GM23338 (cell line): ENCODE measurements around the gene OR13C9. TPM values are rescaled to one million over a fixed set of nuclear protein-coding genes. Genes with fewer than 3 reads are reported as not detected.

Source experiments
- ATAC-seq: fragments of 200-7000 bp; cut with Tn5 transposase; 3 replicates; pipeline ENCODE4 v1.9.1; 2020
- DNase-seq: peaks from one replicate; pipeline ENCODE4 v3.0.0-alpha.2; 2015; ENCODE audit warnings: low spot score
- H2AFZ ChIP-seq: fragments of 200-600 bp; sonication (generic); 2 replicates; pipeline ENCODE4 v1.8.0; 2016; ENCODE audit warnings: antibody characterized with exemption, mild to moderate bottlenecking, moderate library complexity
- H3F3A ChIP-seq: fragments of 200-600 bp; sonication (generic); replicated peaks from 2 replicates; pipeline ENCODE4 v1.8.0; 2017; ENCODE audit warnings: antibody characterized with exemption, mixed run types, low read depth
- H3K27ac ChIP-seq: fragments of 200-600 bp; sonication (generic); 2 replicates; pipeline ENCODE4 v1.6.1; 2016; ENCODE audit warnings: low read depth
- H3K27me3 ChIP-seq: fragments of 200-600 bp; sonication (generic); 2 replicates; pipeline ENCODE4 v1.8.0; 2016; ENCODE audit warnings: mild to moderate bottlenecking, mixed run types, moderate library complexity; ENCODE audit not compliant: insufficient read depth
- H3K36me3 ChIP-seq: fragments of 200-600 bp; sonication (generic); 2 replicates; pipeline ENCODE4 v1.8.0; 2016; ENCODE audit warnings: mild to moderate bottlenecking; ENCODE audit not compliant: insufficient read depth
- H3K4me1 ChIP-seq: fragments of 200-600 bp; sonication (generic); 2 replicates; pipeline ENCODE4 v1.8.0; 2016; ENCODE audit warnings: mild to moderate bottlenecking, moderate library complexity; ENCODE audit not compliant: insufficient read depth
- H3K4me2 ChIP-seq: fragments of 200-600 bp; sonication (generic); 2 replicates; pipeline ENCODE4 v1.7.1; 2017; ENCODE audit warnings: mixed run types
- H3K4me3 ChIP-seq: fragments of 200-600 bp; sonication (generic); 2 replicates; pipeline ENCODE4 v1.6.1; 2016; ENCODE audit warnings: mixed run types
- H3K79me2 ChIP-seq: fragments of 200-600 bp; sonication (generic); replicated peaks from 2 replicates; pipeline ENCODE4 v1.8.0; 2017; ENCODE audit warnings: mild to moderate bottlenecking; ENCODE audit not compliant: insufficient read depth
- H3K9me2 ChIP-seq: fragments of 200-600 bp; sonication (generic); 2 replicates; pipeline ENCODE4 v1.8.0; 2017; ENCODE audit not compliant: insufficient read depth
- H4K20me1 ChIP-seq: fragments of 200-600 bp; sonication (generic); replicated peaks from 2 replicates; pipeline ENCODE4 v1.8.0; 2017; ENCODE audit warnings: mild to moderate bottlenecking; ENCODE audit not compliant: insufficient read depth
- H3K27ac Mint-ChIP-seq: 2 replicates; pipeline ENCODE4 v1.8.0; 2020; ENCODE audit warnings: inconsistent platforms, mild to moderate bottlenecking, moderate library complexity, mixed read lengths
- H3K27me3 Mint-ChIP-seq: 3 replicates; pipeline ENCODE4 v1.8.0; 2022; ENCODE audit warnings: low read depth, mild to moderate bottlenecking, moderate library complexity, mixed read lengths, inconsistent platforms; ENCODE audit not compliant: insufficient read depth, poor library complexity
- H3K36me3 Mint-ChIP-seq: 3 replicates; pipeline ENCODE4 v1.8.0; 2021; ENCODE audit warnings: low read depth, mild to moderate bottlenecking, inconsistent platforms, moderate library complexity, mixed read lengths
- H3K4me1 Mint-ChIP-seq: 3 replicates; pipeline ENCODE4 v1.8.0; 2020; ENCODE audit warnings: mild to moderate bottlenecking, inconsistent platforms, mixed read lengths
- H3K4me3 Mint-ChIP-seq: 3 replicates; pipeline ENCODE4 v1.8.0; 2021; ENCODE audit warnings: moderate library complexity, mild to moderate bottlenecking, inconsistent platforms, mixed read lengths
- H3K9me3 Mint-ChIP-seq: 3 replicates; pipeline ENCODE4 v1.8.0; 2020; ENCODE audit warnings: moderate library complexity, mild to moderate bottlenecking, inconsistent platforms, mixed read lengths
- CREB1 ChIP-seq: fragments of 250-450 bp; sonication (Bioruptor Pico); IDR thresholded peaks from 2 replicates; pipeline ENCODE4 v1.5.0; 2020; ENCODE audit warnings: low read depth, mild to moderate bottlenecking, moderate library complexity
- EZH2 ChIP-seq: fragments of 200-600 bp; sonication (generic); IDR thresholded peaks from one replicate; pipeline ENCODE4 v1.8.0; 2017; ENCODE audit warnings: antibody characterized with exemption, mild to moderate bottlenecking, low read depth; ENCODE audit not compliant: unreplicated experiment
- EZH2phosphoT487 ChIP-seq: fragments of 200-600 bp; sonication (generic); IDR thresholded peaks from one replicate; pipeline ENCODE4 v1.8.1; 2018; ENCODE audit warnings: antibody characterized with exemption; ENCODE audit not compliant: unreplicated experiment
- JUNB ChIP-seq: IDR thresholded peaks from one replicate; pipeline ENCODE4 v1.6.1; 2016; ENCODE audit warnings: antibody characterized with exemption; ENCODE audit not compliant: unreplicated experiment
- NANOG ChIP-seq: IDR thresholded peaks from 2 replicates; pipeline ENCODE4 v1.6.1; 2016; ENCODE audit warnings: antibody characterized with exemption, borderline replicate concordance
- POLR2AphosphoS5 ChIP-seq: IDR thresholded peaks from 2 replicates; pipeline ENCODE4 v1.6.1; 2016; ENCODE audit warnings: antibody characterized with exemption, low read depth
- STAT1 ChIP-seq: IDR thresholded peaks from one replicate; pipeline ENCODE4 v1.6.1; 2016; ENCODE audit warnings: antibody characterized with exemption; ENCODE audit not compliant: unreplicated experiment
- ZNF114 ChIP-seq: fragments of 250-450 bp; sonication (Bioruptor Pico); IDR thresholded peaks from 2 replicates; pipeline ENCODE4 v1.5.0; 2020; ENCODE audit warnings: mild to moderate bottlenecking, moderate library complexity
- ZNF331 ChIP-seq: fragments of 250-450 bp; sonication (Bioruptor Pico); IDR thresholded peaks from 2 replicates; pipeline ENCODE4 v1.5.0; 2020; ENCODE audit warnings: low read depth, mild to moderate bottlenecking, moderate library complexity
- polyA plus RNA-seq: library from polyadenylated mRNA; unstranded; fragments of >200 nt; fragmentation: Nextera tagmentation; extraction: Ambion mirVana; gene quantifications from 2 replicates; pipeline ENCODE4 v1.2.1, GENCODE V29; 2016
- total RNA-seq: library from RNA; depleted of rRNA; stranded (reverse); fragments of >200 nt; shearing (Covaris generic); gene quantifications from 2 replicates; pipeline ENCODE4 v1.2.3, GENCODE V29; 2014
- TF ChIP-seq, protein P1 (sequence below): IDR thresholded peaks from one replicate; pipeline ENCODE4 v1.6.1; 2018; ENCODE audit warnings: antibody characterized with exemption; ENCODE audit not compliant: unreplicated experiment
- TF ChIP-seq, protein P2 (sequence below): fragments of 250-450 bp; sonication (Bioruptor Pico); IDR thresholded peaks from 2 replicates; pipeline ENCODE4 v1.5.0; 2020; ENCODE audit warnings: mild to moderate bottlenecking, moderate library complexity
- TF ChIP-seq, protein P3 (sequence below): IDR thresholded peaks from 2 replicates; pipeline ENCODE4 v1.6.1; 2016; ENCODE audit warnings: antibody characterized with exemption

Gene OR13C9
- total and polyA plus RNA-seq, 2 experiments from 2014 or later = not detected

DNA sequence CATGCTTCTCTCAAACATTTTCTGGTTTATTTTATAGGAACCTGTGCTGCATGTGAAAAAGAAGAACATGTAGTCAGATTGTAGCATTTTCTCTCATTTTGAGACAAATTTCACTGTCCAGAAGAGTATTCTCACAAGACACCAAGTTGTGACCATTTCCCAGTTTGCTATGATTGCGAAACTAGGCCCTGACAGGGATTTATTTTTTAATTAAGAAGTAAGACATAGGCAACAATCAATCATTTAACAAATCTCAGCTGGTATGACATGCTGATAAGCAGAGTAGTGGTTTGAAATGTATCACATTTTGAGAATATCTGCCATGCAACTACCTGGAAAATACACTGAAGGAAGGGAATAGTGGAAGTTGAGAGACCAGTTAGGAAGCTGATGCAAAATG is 37.4 kb downstream of the OR13C9 start:
- H3K79me2 ChIP-seq = no peaks in the 10 kb centered on the region
- no peaks in the 10 kb centered on the region for H4K20me1 ChIP-seq
- no peak overlapping the region for H3K27ac Mint-ChIP-seq
- H2AFZ ChIP-seq = no peak overlapping the region
- H3K36me3 ChIP-seq = no peaks in the 10 kb centered on the region
- H3K27ac ChIP-seq = no peak overlapping the region
- H3K4me3 ChIP-seq = no peak overlapping the region
- no peaks in the 10 kb centered on the region for H3K9me3 Mint-ChIP-seq
- H3K9me2 ChIP-seq = no peaks in the 10 kb centered on the region
- H3K4me3 Mint-ChIP-seq = no peak overlapping the region
- DNase-seq (no peak), ATAC-seq (no peak)
- no peak overlapping the region for H3K4me2 ChIP-seq
- H3F3A ChIP-seq = no peaks in the 10 kb centered on the region
- no peaks in the 10 kb centered on the region for H3K36me3 Mint-ChIP-seq
- H3K4me1 Mint-ChIP-seq = no peaks in the 10 kb centered on the region
- no peaks in the 10 kb centered on the region for H3K27me3 Mint-ChIP-seq
- H3K27me3 ChIP-seq = no peaks in the 10 kb centered on the region
- no peaks in the 10 kb centered on the region for H3K4me1 ChIP-seq
- TF ChIP-seq, protein P1, sequence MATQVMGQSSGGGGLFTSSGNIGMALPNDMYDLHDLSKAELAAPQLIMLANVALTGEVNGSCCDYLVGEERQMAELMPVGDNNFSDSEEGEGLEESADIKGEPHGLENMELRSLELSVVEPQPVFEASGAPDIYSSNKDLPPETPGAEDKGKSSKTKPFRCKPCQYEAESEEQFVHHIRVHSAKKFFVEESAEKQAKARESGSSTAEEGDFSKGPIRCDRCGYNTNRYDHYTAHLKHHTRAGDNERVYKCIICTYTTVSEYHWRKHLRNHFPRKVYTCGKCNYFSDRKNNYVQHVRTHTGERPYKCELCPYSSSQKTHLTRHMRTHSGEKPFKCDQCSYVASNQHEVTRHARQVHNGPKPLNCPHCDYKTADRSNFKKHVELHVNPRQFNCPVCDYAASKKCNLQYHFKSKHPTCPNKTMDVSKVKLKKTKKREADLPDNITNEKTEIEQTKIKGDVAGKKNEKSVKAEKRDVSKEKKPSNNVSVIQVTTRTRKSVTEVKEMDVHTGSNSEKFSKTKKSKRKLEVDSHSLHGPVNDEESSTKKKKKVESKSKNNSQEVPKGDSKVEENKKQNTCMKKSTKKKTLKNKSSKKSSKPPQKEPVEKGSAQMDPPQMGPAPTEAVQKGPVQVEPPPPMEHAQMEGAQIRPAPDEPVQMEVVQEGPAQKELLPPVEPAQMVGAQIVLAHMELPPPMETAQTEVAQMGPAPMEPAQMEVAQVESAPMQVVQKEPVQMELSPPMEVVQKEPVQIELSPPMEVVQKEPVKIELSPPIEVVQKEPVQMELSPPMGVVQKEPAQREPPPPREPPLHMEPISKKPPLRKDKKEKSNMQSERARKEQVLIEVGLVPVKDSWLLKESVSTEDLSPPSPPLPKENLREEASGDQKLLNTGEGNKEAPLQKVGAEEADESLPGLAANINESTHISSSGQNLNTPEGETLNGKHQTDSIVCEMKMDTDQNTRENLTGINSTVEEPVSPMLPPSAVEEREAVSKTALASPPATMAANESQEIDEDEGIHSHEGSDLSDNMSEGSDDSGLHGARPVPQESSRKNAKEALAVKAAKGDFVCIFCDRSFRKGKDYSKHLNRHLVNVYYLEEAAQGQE = no peak
- TF ChIP-seq ZNF331 = no peak
- TF ChIP-seq, protein P2, sequence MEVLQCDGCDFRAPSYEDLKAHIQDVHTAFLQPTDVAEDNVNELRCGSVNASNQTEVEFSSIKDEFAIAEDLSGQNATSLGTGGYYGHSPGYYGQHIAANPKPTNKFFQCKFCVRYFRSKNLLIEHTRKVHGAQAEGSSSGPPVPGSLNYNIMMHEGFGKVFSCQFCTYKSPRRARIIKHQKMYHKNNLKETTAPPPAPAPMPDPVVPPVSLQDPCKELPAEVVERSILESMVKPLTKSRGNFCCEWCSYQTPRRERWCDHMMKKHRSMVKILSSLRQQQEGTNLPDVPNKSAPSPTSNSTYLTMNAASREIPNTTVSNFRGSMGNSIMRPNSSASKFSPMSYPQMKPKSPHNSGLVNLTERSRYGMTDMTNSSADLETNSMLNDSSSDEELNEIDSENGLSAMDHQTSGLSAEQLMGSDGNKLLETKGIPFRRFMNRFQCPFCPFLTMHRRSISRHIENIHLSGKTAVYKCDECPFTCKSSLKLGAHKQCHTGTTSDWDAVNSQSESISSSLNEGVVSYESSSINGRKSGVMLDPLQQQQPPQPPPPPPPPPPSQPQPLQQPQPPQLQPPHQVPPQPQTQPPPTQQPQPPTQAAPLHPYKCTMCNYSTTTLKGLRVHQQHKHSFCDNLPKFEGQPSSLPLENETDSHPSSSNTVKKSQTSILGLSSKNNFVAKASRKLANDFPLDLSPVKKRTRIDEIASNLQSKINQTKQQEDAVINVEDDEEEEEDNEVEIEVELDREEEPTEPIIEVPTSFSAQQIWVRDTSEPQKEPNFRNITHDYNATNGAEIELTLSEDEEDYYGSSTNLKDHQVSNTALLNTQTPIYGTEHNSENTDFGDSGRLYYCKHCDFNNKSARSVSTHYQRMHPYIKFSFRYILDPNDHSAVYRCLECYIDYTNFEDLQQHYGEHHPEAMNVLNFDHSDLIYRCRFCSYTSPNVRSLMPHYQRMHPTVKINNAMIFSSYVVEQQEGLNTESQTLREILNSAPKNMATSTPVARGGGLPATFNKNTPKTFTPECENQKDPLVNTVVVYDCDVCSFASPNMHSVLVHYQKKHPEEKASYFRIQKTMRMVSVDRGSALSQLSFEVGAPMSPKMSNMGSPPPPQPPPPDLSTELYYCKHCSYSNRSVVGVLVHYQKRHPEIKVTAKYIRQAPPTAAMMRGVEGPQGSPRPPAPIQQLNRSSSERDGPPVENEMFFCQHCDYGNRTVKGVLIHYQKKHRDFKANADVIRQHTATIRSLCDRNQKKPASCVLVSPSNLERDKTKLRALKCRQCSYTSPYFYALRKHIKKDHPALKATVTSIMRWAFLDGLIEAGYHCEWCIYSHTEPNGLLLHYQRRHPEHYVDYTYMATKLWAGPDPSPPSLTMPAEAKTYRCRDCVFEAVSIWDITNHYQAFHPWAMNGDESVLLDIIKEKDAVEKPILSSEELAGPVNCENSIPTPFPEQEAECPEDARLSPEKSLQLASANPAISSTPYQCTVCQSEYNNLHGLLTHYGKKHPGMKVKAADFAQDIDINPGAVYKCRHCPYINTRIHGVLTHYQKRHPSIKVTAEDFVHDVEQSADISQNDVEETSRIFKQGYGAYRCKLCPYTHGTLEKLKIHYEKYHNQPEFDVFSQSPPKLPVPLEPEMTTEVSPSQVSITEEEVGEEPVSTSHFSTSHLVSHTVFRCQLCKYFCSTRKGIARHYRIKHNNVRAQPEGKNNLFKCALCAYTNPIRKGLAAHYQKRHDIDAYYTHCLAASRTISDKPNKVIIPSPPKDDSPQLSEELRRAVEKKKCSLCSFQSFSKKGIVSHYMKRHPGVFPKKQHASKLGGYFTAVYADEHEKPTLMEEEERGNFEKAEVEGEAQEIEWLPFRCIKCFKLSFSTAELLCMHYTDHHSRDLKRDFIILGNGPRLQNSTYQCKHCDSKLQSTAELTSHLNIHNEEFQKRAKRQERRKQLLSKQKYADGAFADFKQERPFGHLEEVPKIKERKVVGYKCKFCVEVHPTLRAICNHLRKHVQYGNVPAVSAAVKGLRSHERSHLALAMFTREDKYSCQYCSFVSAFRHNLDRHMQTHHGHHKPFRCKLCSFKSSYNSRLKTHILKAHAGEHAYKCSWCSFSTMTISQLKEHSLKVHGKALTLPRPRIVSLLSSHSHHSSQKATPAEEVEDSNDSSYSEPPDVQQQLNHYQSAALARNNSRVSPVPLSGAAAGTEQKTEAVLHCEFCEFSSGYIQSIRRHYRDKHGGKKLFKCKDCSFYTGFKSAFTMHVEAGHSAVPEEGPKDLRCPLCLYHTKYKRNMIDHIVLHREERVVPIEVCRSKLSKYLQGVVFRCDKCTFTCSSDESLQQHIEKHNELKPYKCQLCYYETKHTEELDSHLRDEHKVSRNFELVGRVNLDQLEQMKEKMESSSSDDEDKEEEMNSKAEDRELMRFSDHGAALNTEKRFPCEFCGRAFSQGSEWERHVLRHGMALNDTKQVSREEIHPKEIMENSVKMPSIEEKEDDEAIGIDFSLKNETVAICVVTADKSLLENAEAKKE = no peak
- no peak for TF ChIP-seq EZH2phosphoT487
- TF ChIP-seq JUNB = no peak
- no peak for TF ChIP-seq CREB1 (CRISPR knock-in tag)
- TF ChIP-seq POLR2AphosphoS5 = no peak
- no peak for TF ChIP-seq STAT1
- no peak for TF ChIP-seq NANOG
- no peak for TF ChIP-seq EZH2
- TF ChIP-seq, protein P3, sequence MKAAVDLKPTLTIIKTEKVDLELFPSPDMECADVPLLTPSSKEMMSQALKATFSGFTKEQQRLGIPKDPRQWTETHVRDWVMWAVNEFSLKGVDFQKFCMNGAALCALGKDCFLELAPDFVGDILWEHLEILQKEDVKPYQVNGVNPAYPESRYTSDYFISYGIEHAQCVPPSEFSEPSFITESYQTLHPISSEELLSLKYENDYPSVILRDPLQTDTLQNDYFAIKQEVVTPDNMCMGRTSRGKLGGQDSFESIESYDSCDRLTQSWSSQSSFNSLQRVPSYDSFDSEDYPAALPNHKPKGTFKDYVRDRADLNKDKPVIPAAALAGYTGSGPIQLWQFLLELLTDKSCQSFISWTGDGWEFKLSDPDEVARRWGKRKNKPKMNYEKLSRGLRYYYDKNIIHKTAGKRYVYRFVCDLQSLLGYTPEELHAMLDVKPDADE = no peak
- no peak for TF ChIP-seq ZNF114 (CRISPR knock-in tag)
